HAP-1 (cell line): ENCODE results near the gene POLE.
A peak's percentile ranks its signal among the peaks of the same experiment; 100 is the strongest.

Experiments
- DNase-seq, 2 experiments: peaks; one replicate each; pipeline ENCODE4 v3.0.0-alpha.2; 2016 to 2020; ENCODE audit warnings: low spot score in 2 of 2
- H3K27me3 ChIP-seq: fragments of 250-450 bp; sonication (Bioruptor Pico); 2 replicates; pipeline ENCODE4 v1.5.1; 2020; ENCODE audit warnings: low read depth, mild to moderate bottlenecking, moderate library complexity
- H3K36me3 ChIP-seq: fragments of 250-450 bp; sonication (Bioruptor Pico); replicated peaks from 2 replicates; pipeline ENCODE4 v1.5.1; 2020; ENCODE audit warnings: mild to moderate bottlenecking
- H3K4me1 ChIP-seq: fragments of 250-450 bp; sonication (Bioruptor Pico); 2 replicates; pipeline ENCODE4 v1.5.1; 2020; ENCODE audit warnings: mild to moderate bottlenecking
- H3K4me3 ChIP-seq: fragments of 250-450 bp; sonication (Bioruptor Pico); 2 replicates; pipeline ENCODE4 v1.5.1; 2020; ENCODE audit warnings: mild to moderate bottlenecking, moderate library complexity
- H3K9me3 ChIP-seq: fragments of 250-450 bp; sonication (Bioruptor Pico); 2 replicates; pipeline ENCODE4 v1.5.1; 2020; ENCODE audit warnings: mild to moderate bottlenecking, moderate library complexity
- in situ Hi-C: fragments of 300-500 bp; cut with MboI; formaldehyde crosslinking; loops from 3 replicates; pipeline ENCODE4 v1.14.3; 2020; ENCODE audit warnings: low sequenced_read_pairs, inconsistent platforms, mixed read lengths

Gene POLE

GRCh38 chr12:132618683-132619043, 68.5 kb downstream of the POLE start, which contains the start of gene P2RX2:
P2RX2 (plus strand) TSS chr12:132618776; CDS start chr12:132618817, 41 bp downstream.
- Histone ChIP-seq H3K4me3 (no peak within 1 kb of the TSS), H3K9me3 (peaks cover 10% of the 10 kb centered on the region), H3K36me3 (peaks cover 3% of the 10 kb centered on the region; the same call in 1 of the 2 replicates), H3K4me1 (no peaks in the 10 kb centered on the region), H3K27me3 (peaks cover 49% of the 10 kb centered on the region)
- in situ Hi-C loops, result no loop called here
- no peak for DNase-seq

- H3K36me3 ChIP-seq, result no peaks in the 10 kb centered on the region; the same call in 1 of the 2 replicates
- DNase-seq, result no peak
- peaks cover 10% of the 10 kb centered on the region for H3K9me3 ChIP-seq
- H3K27me3 ChIP-seq, result peaks cover 49% of the 10 kb centered on the region
- no peak overlapping the region for H3K4me3 ChIP-seq
- in situ Hi-C loops, result no loop called here
- H3K4me1 ChIP-seq, result no peaks in the 10 kb centered on the region
These were observed 69.1 kb downstream of the POLE start for GRCh38 chr12:132617822-132618682.

GRCh38 chr12:132617135-132617701, 69.9 kb downstream of the POLE start:
- no peak for DNase-seq
- H3K36me3 ChIP-seq, result no peaks in the 10 kb centered on the region
- H3K4me3 ChIP-seq, result no peak overlapping the region
- no peaks in the 10 kb centered on the region for H3K4me1 ChIP-seq
- peaks cover 10% of the 10 kb centered on the region for H3K9me3 ChIP-seq
- H3K27me3 ChIP-seq, result peaks cover 49% of the 10 kb centered on the region
- in situ Hi-C loops, result no loop called here

- Histone ChIP-seq H3K4me1 (no peaks in the 10 kb centered on the region), H3K9me3 (peaks cover 10% of the 10 kb centered on the region), H3K27me3 (peaks cover 48% of the 10 kb centered on the region), H3K4me3 (no peak overlapping the region), H3K36me3 (no peaks in the 10 kb centered on the region)
- DNase-seq, result no peak
- in situ Hi-C loops, result no loop called here
These were observed 71.5 kb downstream of the POLE start for GRCh38 chr12:132615579-132616038.

- in situ Hi-C loops, result no loop called here
- peak; percentile 75 to 90 for DNase-seq
- Histone ChIP-seq H3K4me3 (no peak overlapping the region), H3K9me3 (peaks cover 10% of the 10 kb centered on the region), H3K27me3 (peaks cover 44% of the 10 kb centered on the region), H3K36me3 (no peaks in the 10 kb centered on the region), H3K4me1 (no peaks in the 10 kb centered on the region)
These were observed 72.1 kb downstream of the POLE start for GRCh38 chr12:132614861-132615578.

GRCh38 chr12:132614029-132614428, 73.1 kb downstream of the POLE start:
- no peak for DNase-seq
- no peak overlapping the region for H3K4me3 ChIP-seq
- H3K27me3 ChIP-seq, result peaks cover 35% of the 10 kb centered on the region
- in situ Hi-C loops, result no loop called here
- H3K9me3 ChIP-seq, result peaks cover 10% of the 10 kb centered on the region
- no peaks in the 10 kb centered on the region for H3K4me1 ChIP-seq
- no peaks in the 10 kb centered on the region for H3K36me3 ChIP-seq

GRCh38 chr12:132611620-132612019, 75.5 kb downstream of the POLE start:
- H3K36me3 ChIP-seq, result no peaks in the 10 kb centered on the region
- in situ Hi-C loops, result no loop called here
- H3K4me1 ChIP-seq, result no peaks in the 10 kb centered on the region
- peaks cover 25% of the 10 kb centered on the region for H3K27me3 ChIP-seq
- DNase-seq, result no peak
- H3K9me3 ChIP-seq, result no peaks in the 10 kb centered on the region
- no peak overlapping the region for H3K4me3 ChIP-seq

- H3K36me3 ChIP-seq, result no peaks in the 10 kb centered on the region
- in situ Hi-C loops, result no loop called here
These were observed 76.1 kb downstream of the POLE start for GRCh38 chr12:132610866-132611602.

GRCh38 chr12:132610051-132610759, 76.9 kb downstream of the POLE start, which contains the start of gene LRCOL1:
LRCOL1 (minus strand) TSS chr12:132610582; CDS start chr12:132606251, 4,331 bp downstream.
- in situ Hi-C loops, result no loop called here
- peak in 1 of 2 experiments; percentile 42 for DNase-seq

More at GRCh38 chr12:132610866-132611602, 76.1 kb downstream of the POLE start:
- no peak for DNase-seq
- Histone ChIP-seq H3K4me1 (no peaks in the 10 kb centered on the region), H3K4me3 (no peak overlapping the region), H3K9me3 (no peaks in the 10 kb centered on the region), H3K27me3 (peaks cover 26% of the 10 kb centered on the region)

GRCh38 chr12:132608231-132609171, 78.6 kb downstream of the POLE start:
- Histone ChIP-seq H3K27me3 (peaks cover 15% of the 10 kb centered on the region; the same call in 1 of the 2 replicates), H3K4me1 (no peaks in the 10 kb centered on the region), H3K4me3 (no peak overlapping the region), H3K36me3 (no peaks in the 10 kb centered on the region), H3K9me3 (no peaks in the 10 kb centered on the region)
- DNase-seq, result no peak
- in situ Hi-C loops, result no loop called here

More at GRCh38 chr12:132610051-132610759, 76.9 kb downstream of the POLE start, which contains the start of gene LRCOL1:
- H3K36me3 ChIP-seq, result no peaks in the 10 kb centered on the region
- H3K9me3 ChIP-seq, result no peaks in the 10 kb centered on the region
- peaks cover 17% of the 10 kb centered on the region for H3K27me3 ChIP-seq
- H3K4me1 ChIP-seq, result no peaks in the 10 kb centered on the region
- H3K4me3 ChIP-seq, result no peak within 1 kb of the TSS

- peaks cover 8% of the 10 kb centered on the region for H3K4me1 ChIP-seq
- no peaks in the 10 kb centered on the region for H3K36me3 ChIP-seq
- no peak overlapping the region for H3K4me3 ChIP-seq
- no peak for DNase-seq
- no peaks in the 10 kb centered on the region for H3K9me3 ChIP-seq
- H3K27me3 ChIP-seq, result peaks cover 15% of the 10 kb centered on the region; the same call in 1 of the 2 replicates
- in situ Hi-C loops, result no loop called here
These were observed 80.2 kb downstream of the POLE start for GRCh38 chr12:132606927-132607326.

GRCh38 chr12:132606466-132606865, 80.7 kb downstream of the POLE start:
- no peak overlapping the region for H3K4me3 ChIP-seq
- peaks cover 8% of the 10 kb centered on the region for H3K4me1 ChIP-seq
- H3K9me3 ChIP-seq, result no peaks in the 10 kb centered on the region
- no peaks in the 10 kb centered on the region for H3K36me3 ChIP-seq
- no peak for DNase-seq
- peaks cover 15% of the 10 kb centered on the region; the same call in 1 of the 2 replicates for H3K27me3 ChIP-seq
- in situ Hi-C loops, result no loop called here
